ENCODE measurements around the gene MMP23B.
"Not testable (repeated sequence)": the region's sequence is repeated elsewhere in the genome, so short reads cannot be mapped to it uniquely, and the experiment has no call there.

The MMP23B gene

DNA sequence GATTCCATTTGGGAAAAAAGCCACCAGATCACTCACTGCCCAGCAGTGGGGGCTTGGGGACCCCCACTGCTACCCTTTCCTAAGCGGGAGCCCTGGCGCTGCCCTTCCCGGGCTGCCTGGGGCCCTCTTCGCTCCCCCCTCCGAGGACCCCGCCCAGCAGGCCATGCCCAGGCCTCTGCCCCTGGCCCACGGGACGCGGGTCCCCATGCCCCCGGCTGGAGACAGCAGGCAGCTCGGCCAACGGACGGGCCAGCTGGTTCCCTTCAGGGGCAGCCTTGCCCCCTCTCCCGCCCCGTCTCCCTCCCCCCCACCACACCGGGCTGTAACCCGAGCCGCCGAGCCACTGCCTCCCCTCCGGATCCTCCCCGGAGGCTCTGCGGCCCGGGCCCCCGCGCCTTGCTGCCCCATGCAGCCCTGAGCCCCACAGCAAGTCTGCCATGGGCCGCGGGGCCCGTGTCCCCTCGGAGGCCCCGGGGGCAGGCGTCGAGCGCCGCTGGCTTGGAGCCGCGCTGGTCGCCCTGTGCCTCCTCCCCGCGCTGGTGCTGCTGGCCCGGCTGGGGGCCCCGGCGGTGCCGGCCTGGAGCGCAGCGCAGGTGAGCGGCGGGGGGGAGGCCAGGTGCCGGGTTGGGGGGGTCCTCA, at the start of gene MMP23B:
Gene MMP23B (plus strand): TSS at position 392 of the 639 bp plus-strand sequence. CDS start 46 bp downstream, at position 438.
- ATAC-seq (ENCODE audit: low read depth) (no peak), DNase-seq (ENCODE audit: low spot score in 2 of 2) (no peak)
- H3K27me3 Mint-ChIP-seq, result peaks cover 4% of the 10 kb centered on the region
- H3K36me3 Mint-ChIP-seq, result peaks cover 4% of the 10 kb centered on the region
- H3K27ac Mint-ChIP-seq, result no peak within 1 kb of the TSS
- H3K4me3 Mint-ChIP-seq, result peak within 1 kb of the TSS; percentile 69
- peaks cover 9% of the 10 kb centered on the region for H3K4me1 Mint-ChIP-seq
- H3K9me3 Mint-ChIP-seq, result no peaks in the 10 kb centered on the region

- H3K4me3 Mint-ChIP-seq, result no peak overlapping the region
- H3K9me3 Mint-ChIP-seq, result no peaks in the 10 kb centered on the region
- no peaks in the 10 kb centered on the region for H3K4me1 Mint-ChIP-seq
- ATAC-seq (ENCODE audit: low read depth) (peak; percentile 43), DNase-seq (ENCODE audit: low spot score in 2 of 2) (no peak)
- H3K27ac Mint-ChIP-seq, result no peak overlapping the region
- H3K36me3 Mint-ChIP-seq, result no peaks in the 10 kb centered on the region
- peaks cover 5% of the 10 kb centered on the region for H3K27me3 Mint-ChIP-seq
Measured at GRCh38 chr1:1582585-1583346, 49.2 kb upstream of the MMP23B start.

DNA sequence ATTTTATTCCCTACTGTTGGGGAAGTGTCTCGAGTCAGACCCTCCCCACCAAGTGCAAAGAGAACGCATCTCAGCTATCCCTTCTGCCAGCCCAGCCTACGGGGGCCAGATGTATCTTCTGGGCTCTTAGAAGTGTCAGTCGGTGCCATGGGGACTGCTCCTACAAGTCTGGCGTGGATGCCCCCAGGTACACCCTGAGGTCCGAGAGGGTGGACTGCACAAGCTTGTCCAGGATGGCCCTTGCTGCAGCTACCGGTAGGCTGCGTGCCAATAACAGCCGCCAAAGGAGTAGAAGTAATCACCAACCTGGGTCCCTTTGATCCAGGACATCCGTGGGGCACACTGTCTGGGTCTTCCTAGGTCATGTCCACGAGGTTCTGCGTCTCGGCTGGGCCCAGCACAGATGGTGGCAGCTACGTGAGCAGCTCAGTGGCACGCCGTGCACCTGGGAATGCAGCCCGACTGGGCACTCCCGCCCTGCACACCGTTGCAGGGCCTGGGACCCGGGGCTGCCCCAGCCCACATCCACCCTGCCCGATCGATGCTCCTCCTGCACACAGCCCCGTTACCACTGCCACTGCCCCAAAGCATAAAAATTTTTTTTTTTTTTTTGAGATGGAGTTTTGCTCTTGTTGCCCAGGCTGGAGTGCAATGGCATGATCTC, 48.5 kb upstream of the MMP23B start:
- ATAC-seq (ENCODE audit: low read depth), result no peak

DNA sequence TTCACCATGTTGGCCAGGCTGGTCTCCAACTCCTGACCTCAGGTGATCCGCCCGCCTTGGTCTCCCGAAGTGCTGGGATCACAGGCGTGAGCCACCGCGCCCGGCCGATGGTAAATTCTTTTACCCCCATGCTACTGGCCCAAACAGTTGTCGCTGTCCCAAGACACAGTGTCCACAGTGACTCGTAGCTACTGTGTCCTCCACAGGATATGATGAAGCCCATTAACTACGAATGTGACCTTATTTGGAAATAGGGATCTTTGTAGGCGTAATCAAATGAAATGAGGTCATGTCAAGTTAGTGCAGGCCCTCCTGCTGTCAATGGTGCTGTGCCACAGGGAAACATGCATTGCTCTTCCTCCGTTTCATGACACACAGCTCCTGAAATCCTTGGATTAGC, 40.5 kb upstream of the MMP23B start:
- Mint-ChIP-seq H3K36me3 (no peaks in the 10 kb centered on the region), H3K4me1 (no peaks in the 10 kb centered on the region), H3K27ac (no peak overlapping the region), H3K9me3 (no peaks in the 10 kb centered on the region), H3K4me3 (no peak overlapping the region), H3K27me3 (peaks cover 5% of the 10 kb centered on the region)
- DNase-seq (ENCODE audit: low spot score in 2 of 2) (no peak), ATAC-seq (ENCODE audit: low read depth) (no peak)

More for the DNA sequence above, 48.5 kb upstream of the MMP23B start:
- Mint-ChIP-seq H3K27me3 (peaks cover 5% of the 10 kb centered on the region), H3K9me3 (no peaks in the 10 kb centered on the region), H3K36me3 (no peaks in the 10 kb centered on the region), H3K27ac (no peak overlapping the region), H3K4me3 (no peak overlapping the region), H3K4me1 (no peaks in the 10 kb centered on the region)
- no peak for DNase-seq (ENCODE audit: low spot score in 2 of 2)

DNA sequence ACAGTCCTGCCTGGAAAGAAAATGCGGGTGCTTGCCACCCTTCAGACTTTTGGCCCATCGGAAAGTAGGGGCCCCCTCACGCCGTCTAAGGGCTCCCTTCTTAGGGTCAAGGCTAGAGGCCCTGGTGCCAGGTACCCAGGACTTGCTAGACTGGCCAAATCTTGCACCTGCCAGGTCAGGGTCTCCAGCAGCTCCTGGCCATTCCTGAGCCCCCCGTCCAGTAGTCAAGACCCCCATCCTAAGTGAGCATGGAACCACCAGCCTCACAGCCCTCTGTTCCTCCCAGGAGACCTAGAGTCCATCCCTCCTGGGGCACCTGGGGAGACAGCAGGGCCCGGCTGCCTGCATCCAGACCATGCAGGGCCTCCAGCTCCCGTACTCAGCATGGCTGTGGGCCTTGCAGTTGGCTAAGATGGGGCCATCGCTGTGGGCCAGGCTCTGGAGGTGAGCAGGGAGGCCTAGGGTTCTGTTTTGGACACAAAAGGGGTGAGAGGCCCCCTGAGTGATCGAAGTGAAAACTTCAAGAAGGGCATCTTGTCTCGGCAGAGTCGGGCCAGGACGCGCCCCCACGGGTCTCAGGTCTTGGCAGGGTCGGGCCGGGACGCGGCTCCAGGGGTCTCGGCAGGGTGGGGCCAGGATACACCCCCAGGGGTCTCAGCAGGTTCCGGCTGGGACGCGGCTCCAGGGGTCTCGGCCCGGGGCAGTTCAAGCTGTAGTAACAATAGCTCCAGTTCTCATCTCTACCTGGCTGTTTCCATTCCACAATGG, 38.0 kb upstream of the MMP23B start:
- no peaks in the 10 kb centered on the region for H3K4me1 Mint-ChIP-seq
- H3K4me3 Mint-ChIP-seq, result no peak overlapping the region
- DNase-seq (ENCODE audit: low spot score in 2 of 2) (no peak), ATAC-seq (ENCODE audit: low read depth) (no peak)
- no peaks in the 10 kb centered on the region for H3K9me3 Mint-ChIP-seq
- no peak overlapping the region for H3K27ac Mint-ChIP-seq
- H3K36me3 Mint-ChIP-seq, result no peaks in the 10 kb centered on the region
- H3K27me3 Mint-ChIP-seq, result peaks cover 4% of the 10 kb centered on the region

- H3K27me3 Mint-ChIP-seq, result peaks cover 6% of the 10 kb centered on the region
- H3K4me3 Mint-ChIP-seq, result no peak overlapping the region
- H3K4me1 Mint-ChIP-seq, result no peaks in the 10 kb centered on the region
- H3K27ac Mint-ChIP-seq, result no peak overlapping the region
- no peaks in the 10 kb centered on the region for H3K36me3 Mint-ChIP-seq
- DNase-seq (ENCODE audit: low spot score in 2 of 2) (no peak), ATAC-seq (ENCODE audit: low read depth) (peak; percentile 36)
- no peaks in the 10 kb centered on the region for H3K9me3 Mint-ChIP-seq
Measured at GRCh38 chr1:1594602-1595260, 37.2 kb upstream of the MMP23B start.

GRCh38 chr1:1595341-1595740, 36.6 kb upstream of the MMP23B start:
- not testable (repeated sequence) for H3K27me3 Mint-ChIP-seq; H3K4me1 Mint-ChIP-seq; H3K4me3 Mint-ChIP-seq; H3K36me3 Mint-ChIP-seq; DNase-seq (ENCODE audit: low spot score in 2 of 2); H3K9me3 Mint-ChIP-seq; ATAC-seq (ENCODE audit: low read depth); H3K27ac Mint-ChIP-seq

DNA sequence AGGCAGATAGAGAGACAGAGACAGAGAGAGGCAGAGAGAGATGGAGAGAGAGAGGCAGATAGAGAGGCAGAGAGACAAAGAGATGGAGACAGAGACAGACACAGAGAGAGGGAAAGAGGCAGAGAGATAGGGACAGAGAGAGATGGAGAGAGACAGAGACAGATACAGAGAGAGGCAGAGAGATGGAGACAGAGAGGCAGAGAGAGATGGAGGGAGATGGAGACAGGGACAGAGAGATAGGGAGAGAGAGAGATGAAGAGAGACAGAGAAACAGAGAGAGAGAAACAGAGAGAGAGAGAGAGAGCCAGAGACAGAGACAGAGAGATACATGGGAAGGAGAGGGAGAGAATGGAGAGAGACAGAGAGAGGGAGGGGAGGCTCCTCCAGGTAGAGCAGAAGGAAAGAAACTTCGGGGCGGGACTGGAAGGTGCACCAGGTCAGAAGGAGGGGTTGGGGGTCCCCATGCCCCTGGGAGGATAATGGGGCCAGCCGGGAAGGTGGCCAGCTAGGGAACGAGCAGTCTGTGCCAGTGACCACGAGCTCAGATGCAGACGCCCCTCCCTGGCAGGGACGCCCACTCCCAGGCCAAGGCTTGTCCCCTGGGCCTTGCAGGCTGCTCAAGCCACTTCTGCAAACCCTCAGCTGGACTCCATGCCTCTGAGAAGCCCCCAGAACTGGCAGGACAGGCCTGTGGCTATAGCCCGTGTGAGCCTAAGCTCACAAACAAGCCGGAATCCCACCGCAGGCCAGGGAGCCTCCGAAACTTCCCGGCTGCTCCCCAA, 35.3 kb upstream of the MMP23B start:
- Mint-ChIP-seq H3K27me3 (peaks cover 6% of the 10 kb centered on the region), H3K4me3 (no peak overlapping the region), H3K27ac (no peak overlapping the region), H3K36me3 (no peaks in the 10 kb centered on the region), H3K9me3 (no peaks in the 10 kb centered on the region), H3K4me1 (no peaks in the 10 kb centered on the region)
- DNase-seq (ENCODE audit: low spot score in 2 of 2) (no peak), ATAC-seq (ENCODE audit: low read depth) (no peak)

DNA sequence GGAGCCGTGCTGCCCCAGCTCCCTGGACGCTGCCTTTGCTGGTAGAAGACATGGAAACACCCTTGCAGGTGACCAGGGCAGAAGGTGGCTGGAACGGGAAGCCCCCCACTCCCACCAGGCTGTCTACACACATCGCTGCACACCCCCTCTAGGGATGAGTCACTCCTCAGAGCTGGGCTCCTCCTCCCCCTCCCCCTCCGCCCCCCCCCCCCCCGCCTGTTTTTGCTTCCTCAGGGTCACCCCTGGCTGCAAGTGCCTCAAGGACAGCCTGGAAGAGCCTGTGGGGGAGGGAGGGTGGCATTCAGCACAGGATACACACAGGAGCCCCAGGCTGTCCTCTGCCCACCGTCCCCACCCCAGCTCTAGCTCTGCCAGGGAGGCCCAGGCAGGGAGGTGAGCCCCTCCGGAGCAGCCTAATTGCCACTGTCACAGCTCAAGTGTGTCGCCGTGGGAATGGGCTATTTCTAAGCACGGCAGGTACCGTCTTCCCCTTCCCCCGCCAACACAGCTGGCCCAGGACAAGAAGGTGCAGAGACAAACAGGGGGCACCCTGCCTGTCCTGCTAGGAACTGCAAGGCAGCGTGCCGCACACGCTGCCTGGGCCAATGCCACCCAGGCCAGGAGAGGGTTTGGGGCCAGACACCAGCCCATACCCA, 34.6 kb upstream of the MMP23B start:
- H3K4me3 Mint-ChIP-seq, result peak overlapping the region; percentile 21
- peak; percentile 73 for ATAC-seq (ENCODE audit: low read depth)
- H3K36me3 Mint-ChIP-seq, result no peaks in the 10 kb centered on the region
- H3K27ac Mint-ChIP-seq, result no peak overlapping the region
- no peak for DNase-seq (ENCODE audit: low spot score in 2 of 2)
- peaks cover 6% of the 10 kb centered on the region for H3K27me3 Mint-ChIP-seq
- no peaks in the 10 kb centered on the region for H3K4me1 Mint-ChIP-seq
- no peaks in the 10 kb centered on the region for H3K9me3 Mint-ChIP-seq

DNA sequence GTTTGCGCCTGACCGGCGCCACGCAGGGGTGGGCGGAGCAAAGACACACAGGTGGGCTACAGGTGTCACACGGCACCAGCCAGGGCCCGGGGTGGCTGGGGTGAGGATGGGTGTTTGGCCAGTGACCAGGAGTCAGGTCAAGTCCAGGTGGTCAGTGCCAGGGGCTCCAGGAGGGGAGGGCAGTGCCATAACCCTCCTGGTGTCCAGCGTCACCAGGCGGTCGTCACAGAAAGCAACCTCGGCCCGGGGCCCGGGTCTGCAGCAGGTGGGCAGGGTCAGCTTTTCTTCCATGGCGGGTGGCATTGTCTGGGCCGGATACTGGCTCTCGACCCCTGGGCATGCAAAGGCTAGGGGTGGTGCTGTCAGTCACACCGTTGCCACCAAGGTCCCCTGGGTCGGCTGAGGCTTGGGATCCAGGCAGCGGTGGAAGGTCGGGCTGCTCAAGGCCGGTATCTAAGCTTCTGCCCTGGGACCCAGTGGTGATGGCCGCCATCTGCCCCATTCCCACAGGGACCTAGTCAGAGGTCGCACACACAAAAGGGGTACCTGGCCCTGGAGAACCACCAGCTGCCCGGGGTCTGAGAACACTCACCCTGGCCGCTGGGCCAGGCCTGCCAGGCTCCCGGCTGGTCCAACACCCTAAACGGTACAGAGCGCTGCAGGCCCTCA, 33.8 kb upstream of the MMP23B start:
- ATAC-seq (ENCODE audit: low read depth) (no peak), DNase-seq (ENCODE audit: low spot score in 2 of 2) (no peak)
- H3K36me3 Mint-ChIP-seq, result no peaks in the 10 kb centered on the region
- H3K4me1 Mint-ChIP-seq, result peaks cover 5% of the 10 kb centered on the region
- peaks cover 6% of the 10 kb centered on the region for H3K27me3 Mint-ChIP-seq
- no peaks in the 10 kb centered on the region for H3K9me3 Mint-ChIP-seq
- H3K4me3 Mint-ChIP-seq, result peak overlapping the region; percentile 21
- H3K27ac Mint-ChIP-seq, result no peak overlapping the region

DNA sequence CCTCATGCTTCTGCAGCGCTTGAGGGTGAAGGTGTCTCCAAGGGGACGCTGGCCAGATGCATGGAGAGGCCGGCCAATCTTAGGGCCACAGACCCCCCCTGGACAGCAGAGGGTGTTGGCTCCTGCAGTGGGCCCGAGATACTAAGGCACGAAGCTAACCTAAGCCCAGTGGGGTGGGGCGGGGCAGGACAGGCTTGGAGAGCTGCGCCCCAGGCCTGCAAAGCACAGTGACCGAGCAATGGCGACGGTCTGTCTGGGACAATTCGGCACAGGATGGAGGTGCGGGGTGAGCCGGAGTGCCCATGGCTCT, 33.3 kb upstream of the MMP23B start:
- no peaks in the 10 kb centered on the region for H3K9me3 Mint-ChIP-seq
- peak overlapping the region; percentile 86 for H3K4me3 Mint-ChIP-seq
- no peak for ATAC-seq (ENCODE audit: low read depth)
- no peaks in the 10 kb centered on the region for H3K36me3 Mint-ChIP-seq
- no peak for DNase-seq (ENCODE audit: low spot score in 2 of 2)
- H3K27ac Mint-ChIP-seq, result no peak overlapping the region
- H3K27me3 Mint-ChIP-seq, result peaks cover 6% of the 10 kb centered on the region
- peaks cover 5% of the 10 kb centered on the region for H3K4me1 Mint-ChIP-seq

Data from memory B cell (primary cell).